ENCODE measurements around the gene KIAA0319L.

KIAA0319L gene

DNA sequence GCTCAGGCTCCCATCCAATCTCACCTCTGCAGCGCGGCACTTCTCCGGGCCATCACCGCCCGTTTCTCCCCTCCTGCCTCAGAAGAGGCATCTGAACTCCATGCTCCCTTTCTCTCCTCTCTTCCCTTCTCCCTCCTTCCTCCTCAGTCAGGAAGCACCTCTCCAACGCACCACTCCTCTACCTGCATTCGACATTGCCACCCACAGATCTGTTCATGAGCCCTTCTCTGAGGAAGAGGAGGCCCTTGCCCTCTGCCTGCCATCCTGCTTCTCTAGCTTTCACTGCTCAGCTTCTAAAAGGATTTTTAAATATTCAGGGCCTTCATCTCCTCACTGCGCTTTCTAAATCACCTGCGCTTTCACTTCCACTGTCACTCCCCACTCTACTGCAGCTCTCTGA is 120.0 kb downstream of the KIAA0319L start:
- no peaks in the 10 kb centered on the region for H3K27me3 ChIP-seq (replicated peaks)
- no peak for DNase-seq
- in situ Hi-C loops (cut with HindIII; ENCODE audit: low pct_ligation_motif_present, low sequenced_read_pairs): no loop called here
- H3K36me3 ChIP-seq (replicated peaks): peaks cover 49% of the 10 kb centered on the region
- H3K27ac ChIP-seq: no peak overlapping the region
- no peak overlapping the region for H3K4me3 ChIP-seq (ENCODE audit: low read depth, low read length)
- TF ChIP-seq, protein P1, sequence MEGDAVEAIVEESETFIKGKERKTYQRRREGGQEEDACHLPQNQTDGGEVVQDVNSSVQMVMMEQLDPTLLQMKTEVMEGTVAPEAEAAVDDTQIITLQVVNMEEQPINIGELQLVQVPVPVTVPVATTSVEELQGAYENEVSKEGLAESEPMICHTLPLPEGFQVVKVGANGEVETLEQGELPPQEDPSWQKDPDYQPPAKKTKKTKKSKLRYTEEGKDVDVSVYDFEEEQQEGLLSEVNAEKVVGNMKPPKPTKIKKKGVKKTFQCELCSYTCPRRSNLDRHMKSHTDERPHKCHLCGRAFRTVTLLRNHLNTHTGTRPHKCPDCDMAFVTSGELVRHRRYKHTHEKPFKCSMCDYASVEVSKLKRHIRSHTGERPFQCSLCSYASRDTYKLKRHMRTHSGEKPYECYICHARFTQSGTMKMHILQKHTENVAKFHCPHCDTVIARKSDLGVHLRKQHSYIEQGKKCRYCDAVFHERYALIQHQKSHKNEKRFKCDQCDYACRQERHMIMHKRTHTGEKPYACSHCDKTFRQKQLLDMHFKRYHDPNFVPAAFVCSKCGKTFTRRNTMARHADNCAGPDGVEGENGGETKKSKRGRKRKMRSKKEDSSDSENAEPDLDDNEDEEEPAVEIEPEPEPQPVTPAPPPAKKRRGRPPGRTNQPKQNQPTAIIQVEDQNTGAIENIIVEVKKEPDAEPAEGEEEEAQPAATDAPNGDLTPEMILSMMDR (IDR thresholded peaks at IDR 0.05; ENCODE audit: low read depth, low read length, missing control alignments): no peak

GRCh38 chr1:35436078-35436477 is 121.1 kb downstream of the KIAA0319L start:
- no peak for DNase-seq
- TF ChIP-seq, protein P1 (IDR thresholded peaks at IDR 0.05; ENCODE audit: low read depth, low read length, missing control alignments): no peak
- Histone ChIP-seq H3K27ac (no peak overlapping the region), H3K36me3 (replicated peaks) (peaks cover 39% of the 10 kb centered on the region), H3K27me3 (replicated peaks) (no peaks in the 10 kb centered on the region), H3K4me3 (ENCODE audit: low read depth, low read length) (no peak overlapping the region)
- in situ Hi-C loops (cut with HindIII; ENCODE audit: low pct_ligation_motif_present, low sequenced_read_pairs): no loop called here

DNA sequence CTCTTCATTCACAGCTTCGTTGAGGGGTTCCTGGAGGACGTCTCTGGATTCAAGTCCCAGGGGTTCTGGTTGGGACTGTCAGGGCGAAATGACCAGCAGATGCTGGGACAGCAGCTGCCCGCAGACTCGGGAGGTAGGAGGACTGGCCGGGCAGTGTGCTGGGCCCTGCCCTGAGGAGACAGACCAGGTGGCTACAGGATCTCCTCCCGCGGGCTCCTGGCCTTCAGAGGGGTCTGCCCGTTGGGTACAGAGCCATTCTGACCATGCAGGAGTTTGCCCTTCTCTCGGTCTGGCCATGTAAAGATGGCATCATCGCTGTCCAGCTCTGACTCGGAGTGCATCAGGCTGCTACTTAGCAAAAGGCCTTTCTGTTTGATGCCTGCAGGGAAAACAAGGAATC is 122.5 kb downstream of the KIAA0319L start:
- in situ Hi-C loops (cut with HindIII; ENCODE audit: low pct_ligation_motif_present, low sequenced_read_pairs): no loop called here
- Histone ChIP-seq H3K36me3 (replicated peaks) (peaks cover 27% of the 10 kb centered on the region), H3K27ac (no peak overlapping the region)

DNA sequence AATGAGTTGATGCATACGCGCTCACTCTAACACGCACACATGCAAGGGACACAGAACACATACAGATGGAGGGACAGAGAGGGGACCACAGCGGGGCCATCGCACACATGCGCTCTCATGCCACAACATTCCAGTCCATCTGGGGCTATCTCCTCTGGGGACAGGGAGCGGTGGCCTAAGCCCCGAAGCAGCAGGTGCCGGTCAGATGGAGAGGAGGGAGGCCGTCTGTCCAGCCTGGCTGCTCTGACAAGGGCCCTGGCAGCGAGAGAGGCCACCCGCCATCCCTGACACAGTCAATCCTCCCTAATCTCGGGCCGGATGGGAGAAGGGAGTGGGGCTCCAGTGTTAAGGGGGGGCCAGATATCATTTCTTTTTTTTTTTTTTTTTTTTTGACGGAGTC is 123.5 kb downstream of the KIAA0319L start:
- TF ChIP-seq, protein P1 (IDR thresholded peaks at IDR 0.05; ENCODE audit: low read depth, low read length, missing control alignments): no peak
- peaks cover 23% of the 10 kb centered on the region for H3K36me3 ChIP-seq (replicated peaks)
- H3K27me3 ChIP-seq (replicated peaks): no peaks in the 10 kb centered on the region
- no peak for DNase-seq
- in situ Hi-C loops (cut with HindIII; ENCODE audit: low pct_ligation_motif_present, low sequenced_read_pairs): no loop called here
- H3K4me3 ChIP-seq (ENCODE audit: low read depth, low read length): no peak overlapping the region
- H3K27ac ChIP-seq: no peak overlapping the region

More for the DNA sequence above, 122.5 kb downstream of the KIAA0319L start:
- H3K4me3 ChIP-seq (ENCODE audit: low read depth, low read length): no peak overlapping the region
- DNase-seq: no peak
- H3K27me3 ChIP-seq (replicated peaks): no peaks in the 10 kb centered on the region
- TF ChIP-seq, protein P1 (IDR thresholded peaks at IDR 0.05; ENCODE audit: low read depth, low read length, missing control alignments): no peak

DNA sequence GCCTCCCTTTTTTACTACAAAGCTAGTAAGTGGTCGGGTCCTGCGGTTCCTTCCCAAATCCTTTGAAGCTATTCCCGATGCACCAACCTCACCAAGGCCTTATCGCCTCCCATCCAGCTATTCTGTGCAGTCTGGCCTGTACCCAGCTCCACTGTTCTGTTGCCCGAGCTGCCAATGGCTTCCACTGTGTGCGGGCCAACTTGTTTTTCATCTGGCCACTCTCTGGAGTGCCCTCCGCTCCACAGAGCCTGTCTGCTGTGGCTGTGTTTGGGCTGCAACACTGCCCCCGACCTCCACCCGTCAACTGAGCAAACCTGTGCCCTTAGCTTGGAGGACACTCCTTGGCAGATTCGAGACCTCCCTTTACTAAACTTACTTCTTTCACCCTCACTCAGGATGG is 125.0 kb downstream of the KIAA0319L start:
- Histone ChIP-seq H3K36me3 (replicated peaks) (peaks cover 20% of the 10 kb centered on the region), H3K27me3 (replicated peaks) (no peaks in the 10 kb centered on the region), H3K27ac (no peak overlapping the region), H3K4me3 (ENCODE audit: low read depth, low read length) (no peak overlapping the region)
- in situ Hi-C loops (cut with HindIII; ENCODE audit: low pct_ligation_motif_present, low sequenced_read_pairs): no loop called here
- DNase-seq: no peak
- TF ChIP-seq, protein P1 (IDR thresholded peaks at IDR 0.05; ENCODE audit: low read depth, low read length, missing control alignments): no peak

GRCh38 chr1:35431173-35431599 is 126.0 kb downstream of the KIAA0319L start:
- in situ Hi-C loops (cut with HindIII; ENCODE audit: low pct_ligation_motif_present, low sequenced_read_pairs): no loop called here
- no peak for DNase-seq
- H3K36me3 ChIP-seq (replicated peaks): peaks cover 20% of the 10 kb centered on the region
- H3K4me3 ChIP-seq (ENCODE audit: low read depth, low read length): no peak overlapping the region
- no peak overlapping the region for H3K27ac ChIP-seq
- TF ChIP-seq, protein P1 (IDR thresholded peaks at IDR 0.05; ENCODE audit: low read depth, low read length, missing control alignments): no peak
- H3K27me3 ChIP-seq (replicated peaks): no peaks in the 10 kb centered on the region

Data from brain microvascular endothelial cell (primary cell).